Measurements from ENCODE around the gene NAALADL1.

The NAALADL1 gene

DNA sequence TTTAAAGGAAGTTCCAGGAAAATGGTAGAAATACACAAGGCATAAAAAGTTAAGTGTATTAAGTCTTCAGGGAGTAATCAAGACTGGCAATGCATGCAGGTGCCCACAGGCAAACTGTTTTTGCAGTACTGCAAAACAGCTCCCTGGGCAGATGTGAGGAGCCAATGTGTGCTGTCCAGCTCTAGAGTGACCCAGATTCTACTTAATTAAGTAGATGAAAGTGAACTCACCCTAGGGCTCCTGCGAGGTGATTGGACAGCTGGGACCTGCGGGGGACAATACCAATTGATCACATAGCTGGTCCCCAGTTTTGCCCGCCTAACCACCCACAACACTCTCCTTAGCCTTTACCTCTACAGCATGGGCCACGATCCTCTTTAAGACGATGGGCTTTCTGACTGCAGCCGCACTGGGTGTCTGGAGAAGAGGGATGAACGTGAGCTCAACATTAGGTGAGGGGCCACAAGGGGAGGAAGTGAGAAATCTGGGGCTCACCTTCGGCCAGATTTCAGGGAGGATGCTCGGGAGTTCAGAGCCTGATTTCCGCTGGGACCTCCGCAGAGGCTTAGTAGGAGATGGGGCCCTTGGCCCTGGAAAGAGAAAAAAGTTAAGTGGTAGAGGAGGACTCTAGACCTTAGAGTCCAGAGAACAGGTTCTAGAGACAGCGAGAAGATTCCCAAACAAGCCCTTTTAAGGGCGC is 24.9 kb upstream of the NAALADL1 start:
- no peak for DNase-seq (ENCODE audit: low read depth in 2 of 2)

DNA sequence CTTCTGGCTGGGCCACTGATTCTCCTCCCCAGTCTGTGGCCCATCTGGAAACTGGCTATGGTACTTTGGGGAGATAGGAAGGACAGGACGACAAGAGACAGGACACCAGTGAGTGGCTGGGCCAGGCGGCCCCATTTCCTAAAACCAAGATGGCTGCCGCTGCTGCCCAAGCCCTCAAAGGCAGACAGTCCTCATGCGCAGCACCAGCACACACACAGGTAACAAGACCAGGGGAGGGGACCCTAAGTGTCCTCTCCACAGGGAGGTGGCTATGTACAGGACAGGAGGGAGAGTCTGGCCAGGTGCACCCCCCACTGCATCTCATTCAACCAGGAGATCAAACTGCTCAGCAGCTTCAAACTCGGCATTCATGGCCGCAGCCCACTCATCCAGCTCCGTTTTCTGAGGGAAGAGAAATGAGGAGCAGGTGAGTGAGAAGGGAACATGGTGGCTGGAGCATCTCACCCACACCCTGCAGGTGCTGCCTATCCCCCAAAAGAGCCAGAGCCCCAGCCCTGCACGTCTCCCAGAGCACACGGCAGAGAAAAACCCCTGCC is 20.5 kb upstream of the NAALADL1 start:
- DNase-seq (ENCODE audit: low read depth in 2 of 2): no peak

DNA sequence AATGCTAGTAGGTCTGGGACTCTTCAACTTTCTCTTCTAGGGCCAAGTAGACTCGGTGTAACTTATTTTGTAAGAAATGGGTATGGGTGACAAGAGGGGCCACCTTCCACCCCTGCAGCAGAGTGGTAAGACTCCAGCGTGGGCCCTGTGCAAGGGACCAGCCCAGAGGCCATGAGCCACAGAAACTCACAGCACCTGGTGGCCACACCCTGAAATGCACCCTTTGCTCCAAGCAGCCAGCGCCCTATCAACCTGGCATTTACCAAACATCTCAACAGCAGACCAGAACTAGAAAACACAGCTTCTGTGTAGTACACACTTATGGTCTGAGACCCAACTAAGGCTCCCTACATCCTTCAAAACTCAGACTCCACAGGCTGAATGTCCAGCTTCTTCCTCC is 19.8 kb upstream of the NAALADL1 start:
- DNase-seq (ENCODE audit: low read depth in 2 of 2): peak; percentile 43 to 47

DNA sequence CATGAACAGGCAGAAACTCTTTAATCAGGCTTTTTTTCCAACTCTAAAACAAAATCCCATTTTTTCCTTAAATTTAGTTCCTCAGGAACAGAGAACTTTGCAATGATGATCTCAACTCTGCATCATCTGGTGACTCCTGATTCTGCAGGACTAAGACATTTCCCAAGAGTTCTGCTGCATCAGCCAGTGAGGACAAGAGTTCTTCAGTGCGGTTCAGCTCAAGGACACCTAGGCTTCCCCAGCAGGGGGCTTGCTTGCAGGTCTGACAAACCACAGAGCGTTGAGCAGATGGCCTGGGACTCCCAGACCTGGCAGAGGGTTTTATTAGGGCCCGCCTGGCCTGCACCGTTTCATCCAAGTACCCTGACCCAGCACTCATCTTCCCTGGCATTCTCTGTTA is 19.1 kb upstream of the NAALADL1 start:
- DNase-seq (ENCODE audit: low read depth in 2 of 2): no peak

DNA sequence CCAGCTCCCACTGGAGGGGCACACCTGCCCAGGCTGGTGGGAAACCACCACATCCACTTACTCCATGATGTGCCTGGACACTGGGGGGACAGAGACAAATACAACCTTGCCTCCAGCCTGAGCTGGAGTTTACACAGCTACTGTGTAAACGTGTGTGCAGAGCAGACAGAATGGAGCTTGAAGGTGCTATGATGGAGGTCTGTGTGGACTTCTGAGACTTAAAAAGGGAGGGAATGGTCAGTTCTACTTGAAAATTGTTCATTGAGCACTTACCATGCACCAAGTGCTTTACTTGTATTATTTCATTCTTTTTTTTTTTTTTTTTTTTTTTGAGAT is 14.2 kb upstream of the NAALADL1 start:
- DNase-seq (ENCODE audit: low read depth in 2 of 2): no peak

DNA sequence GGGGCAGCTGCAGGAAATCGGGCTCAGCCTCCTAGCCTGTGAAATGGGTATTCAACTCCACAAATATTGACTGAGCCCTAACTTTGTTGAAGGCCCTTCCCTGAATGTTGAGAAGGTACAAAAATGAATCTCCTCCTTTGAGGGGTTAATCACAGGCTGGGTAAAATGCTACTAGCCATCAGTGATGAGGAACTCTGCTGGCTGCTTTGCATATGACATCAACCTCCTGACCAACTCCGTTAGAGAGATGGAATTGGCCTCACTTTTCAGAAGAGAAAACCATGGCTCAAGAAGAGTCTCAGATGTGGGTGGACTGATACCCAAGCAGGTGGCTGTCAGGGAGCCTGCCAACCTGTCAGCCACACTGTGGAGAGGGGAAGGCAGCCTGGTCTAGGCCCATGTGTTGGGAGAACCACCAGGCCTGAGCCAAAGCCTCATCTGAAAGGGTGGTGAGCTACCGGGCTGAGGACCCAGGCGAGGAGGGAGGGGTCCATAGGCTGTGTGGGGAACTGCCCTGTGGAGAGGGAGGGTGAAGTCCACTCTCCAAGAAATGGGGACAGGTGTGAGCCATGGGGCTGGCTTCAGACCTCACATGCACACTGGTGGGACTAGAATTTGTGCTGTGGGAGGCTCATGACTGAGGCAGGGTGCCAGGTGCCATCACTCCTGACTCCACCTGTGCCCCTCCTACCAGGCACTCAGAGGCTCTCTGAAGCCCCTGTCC is 13.7 kb upstream of the NAALADL1 start:
- no peak for DNase-seq (ENCODE audit: low read depth in 2 of 2)

DNA sequence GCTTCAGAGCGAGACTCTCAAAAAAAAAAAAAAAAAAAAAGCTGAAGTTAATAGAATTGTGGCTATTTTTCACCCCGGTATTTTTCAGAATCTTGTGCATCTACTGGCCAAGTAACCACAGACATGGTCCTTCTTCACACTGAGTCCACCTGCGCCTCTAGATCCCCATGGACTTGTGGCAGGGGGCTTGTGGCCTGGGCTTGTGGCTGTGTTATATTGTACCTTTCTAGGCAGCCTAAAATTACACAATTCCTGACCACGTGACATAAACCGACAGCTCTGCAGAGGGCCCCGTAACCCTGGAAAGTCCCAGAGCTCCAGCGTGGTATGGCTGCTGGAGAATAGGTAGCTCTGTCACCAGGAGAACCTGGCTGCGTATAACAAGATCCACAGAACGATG is 10.9 kb upstream of the NAALADL1 start:
- DNase-seq (ENCODE audit: low read depth in 2 of 2): no peak

DNA sequence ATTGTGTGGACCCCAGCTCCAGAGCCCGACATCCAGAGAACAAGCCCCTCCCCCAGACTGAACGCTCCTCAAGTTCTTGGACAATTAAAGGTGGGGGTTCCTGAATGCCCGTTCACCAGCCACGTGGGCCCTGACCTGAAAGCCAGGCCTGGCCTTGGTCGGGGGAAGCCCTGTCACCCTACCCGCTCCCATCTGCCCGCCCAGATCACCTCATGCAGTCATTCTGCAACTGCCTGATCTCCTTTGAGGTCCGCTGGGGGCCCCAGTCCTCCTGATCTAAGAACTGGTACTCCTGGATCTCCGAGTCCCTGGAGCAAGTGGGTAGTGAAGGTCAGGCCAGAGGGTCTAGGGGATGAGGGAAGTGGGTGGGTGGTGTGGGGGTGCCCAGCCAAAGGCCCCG is 9.1 kb upstream of the NAALADL1 start:
- no peak for DNase-seq (ENCODE audit: low read depth in 2 of 2)

DNA sequence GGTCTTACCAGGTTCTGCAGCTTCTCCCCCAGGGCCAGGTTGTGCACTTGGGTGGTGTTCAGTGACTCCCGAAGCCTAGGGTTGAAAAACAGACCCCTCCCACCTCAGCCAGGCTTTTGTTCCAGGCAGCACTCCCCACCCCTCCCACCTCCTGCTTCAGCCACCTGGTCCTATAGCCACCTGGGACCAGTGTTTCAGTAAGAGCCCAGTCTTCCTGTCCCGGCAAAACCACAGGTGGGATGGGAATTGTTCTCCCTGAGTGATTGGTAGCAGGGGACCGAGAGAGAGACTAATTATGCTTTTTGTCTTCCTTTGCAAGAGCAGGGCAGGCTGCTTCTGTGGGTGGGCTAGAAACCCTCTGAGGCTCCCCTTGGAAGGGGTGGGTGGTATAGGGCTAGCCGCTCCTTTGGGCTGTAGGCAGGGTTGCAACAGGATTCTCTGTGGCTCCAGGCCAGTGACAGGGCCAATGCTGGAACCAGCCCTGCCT is 8.5 kb upstream of the NAALADL1 start:
- no peak for DNase-seq (ENCODE audit: low read depth in 2 of 2)

DNA sequence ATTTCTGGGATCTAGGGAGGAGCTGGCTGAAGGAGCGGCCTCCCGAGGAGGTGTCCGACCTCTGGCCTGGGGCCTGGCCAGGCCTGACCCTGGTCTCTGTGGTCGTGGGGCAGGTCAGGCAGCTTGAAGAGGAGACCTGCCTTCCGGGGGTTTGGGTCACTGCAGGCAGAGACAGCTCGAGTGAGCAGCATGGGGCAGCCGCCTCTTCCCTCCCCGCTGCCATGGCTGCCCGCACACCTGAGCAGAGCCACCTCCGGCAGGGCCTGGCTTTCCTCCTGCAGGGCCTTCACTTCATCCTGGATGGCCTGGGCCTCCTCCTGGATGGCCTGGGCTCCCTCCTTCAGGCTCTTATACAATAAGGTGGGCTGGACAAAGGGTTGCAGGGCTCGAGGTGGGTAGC is 8.0 kb upstream of the NAALADL1 start:
- DNase-seq (ENCODE audit: low read depth in 2 of 2): no peak

DNA sequence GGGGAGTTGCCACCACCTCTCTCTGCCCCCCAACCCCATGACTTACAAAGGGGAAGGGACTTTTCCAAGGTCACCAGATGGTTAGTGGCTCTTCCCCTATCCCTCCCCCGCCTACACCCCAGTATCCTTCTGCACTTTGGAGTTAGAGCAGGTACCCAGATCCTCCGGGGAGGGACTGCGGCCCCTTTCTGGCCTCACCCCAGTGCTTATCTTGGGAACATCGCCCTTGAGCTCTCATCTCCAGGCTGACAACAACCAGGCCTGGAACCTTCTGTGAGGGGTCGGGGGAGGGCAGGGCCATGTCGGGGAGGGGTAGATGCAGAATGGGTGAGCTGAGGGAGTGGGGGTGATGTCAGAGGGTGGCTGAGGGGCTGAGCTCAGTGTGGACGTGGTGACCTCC is 7.5 kb upstream of the NAALADL1 start:
- DNase-seq (ENCODE audit: low read depth in 2 of 2): no peak

DNA sequence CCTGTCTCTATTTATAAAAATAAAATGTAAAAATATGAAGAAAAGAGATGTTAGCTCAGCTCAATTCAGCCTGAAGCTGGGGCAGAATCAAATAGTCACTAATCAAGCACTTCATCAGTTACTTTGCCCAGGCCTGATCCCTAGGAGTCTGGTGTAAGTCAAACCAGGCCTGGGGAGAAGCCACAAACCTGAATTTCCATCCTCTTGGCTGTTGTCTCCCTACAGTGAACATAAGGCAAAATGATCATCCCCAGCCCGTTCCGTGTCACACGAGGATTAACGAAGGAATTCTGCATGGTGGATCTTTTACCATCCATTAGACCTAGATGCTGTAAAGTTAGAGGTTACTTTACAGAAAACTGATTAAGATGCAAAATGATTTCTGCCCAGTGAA is 6.5 kb upstream of the NAALADL1 start:
- DNase-seq (ENCODE audit: low read depth in 2 of 2): no peak

DNA sequence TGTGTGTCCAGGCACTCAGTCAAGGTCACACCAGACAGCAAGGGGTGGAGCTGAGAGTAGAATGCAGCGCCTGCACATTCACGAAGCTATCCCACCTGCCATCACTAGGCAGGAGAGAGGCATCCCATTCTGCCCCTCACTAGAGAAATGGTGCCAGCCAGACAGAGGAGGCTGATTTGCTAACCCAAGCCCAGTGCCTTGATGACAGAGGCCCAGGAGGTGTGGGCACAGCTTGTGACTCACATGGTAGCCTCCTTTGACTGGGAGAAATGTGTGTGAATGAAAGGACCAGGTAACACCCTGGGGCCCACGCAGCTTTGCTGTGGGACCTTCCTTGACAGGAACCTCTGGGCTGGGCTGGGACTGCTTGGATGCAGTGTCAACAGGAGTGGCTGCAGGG is 5.2 kb upstream of the NAALADL1 start:
- DNase-seq (ENCODE audit: low read depth in 2 of 2): no peak

DNA sequence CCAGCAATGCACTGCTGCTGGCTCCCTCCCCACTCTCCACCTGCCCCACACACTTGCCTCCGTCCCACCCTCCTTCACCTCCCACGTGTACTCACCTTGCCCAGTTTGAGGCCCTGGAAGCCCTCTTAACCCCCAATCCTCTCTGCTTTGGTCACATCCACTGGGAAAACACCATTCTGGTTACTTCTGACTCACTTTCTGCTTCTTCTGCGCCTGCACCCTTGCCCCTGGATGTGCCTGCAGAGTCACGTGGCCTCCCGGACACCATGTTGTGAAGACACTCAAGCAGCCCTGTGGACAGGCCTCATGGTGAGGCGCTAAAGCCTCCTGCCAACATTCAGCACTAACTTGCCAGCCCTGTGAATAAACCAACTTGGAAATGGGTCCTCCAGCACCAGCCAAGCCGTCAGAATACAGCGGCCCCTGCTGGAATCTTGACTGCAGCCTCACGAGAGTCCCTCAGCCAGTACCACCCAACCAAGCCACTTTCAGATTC is 2.6 kb upstream of the NAALADL1 start:
- DNase-seq (ENCODE audit: low read depth in 2 of 2): no peak

DNA sequence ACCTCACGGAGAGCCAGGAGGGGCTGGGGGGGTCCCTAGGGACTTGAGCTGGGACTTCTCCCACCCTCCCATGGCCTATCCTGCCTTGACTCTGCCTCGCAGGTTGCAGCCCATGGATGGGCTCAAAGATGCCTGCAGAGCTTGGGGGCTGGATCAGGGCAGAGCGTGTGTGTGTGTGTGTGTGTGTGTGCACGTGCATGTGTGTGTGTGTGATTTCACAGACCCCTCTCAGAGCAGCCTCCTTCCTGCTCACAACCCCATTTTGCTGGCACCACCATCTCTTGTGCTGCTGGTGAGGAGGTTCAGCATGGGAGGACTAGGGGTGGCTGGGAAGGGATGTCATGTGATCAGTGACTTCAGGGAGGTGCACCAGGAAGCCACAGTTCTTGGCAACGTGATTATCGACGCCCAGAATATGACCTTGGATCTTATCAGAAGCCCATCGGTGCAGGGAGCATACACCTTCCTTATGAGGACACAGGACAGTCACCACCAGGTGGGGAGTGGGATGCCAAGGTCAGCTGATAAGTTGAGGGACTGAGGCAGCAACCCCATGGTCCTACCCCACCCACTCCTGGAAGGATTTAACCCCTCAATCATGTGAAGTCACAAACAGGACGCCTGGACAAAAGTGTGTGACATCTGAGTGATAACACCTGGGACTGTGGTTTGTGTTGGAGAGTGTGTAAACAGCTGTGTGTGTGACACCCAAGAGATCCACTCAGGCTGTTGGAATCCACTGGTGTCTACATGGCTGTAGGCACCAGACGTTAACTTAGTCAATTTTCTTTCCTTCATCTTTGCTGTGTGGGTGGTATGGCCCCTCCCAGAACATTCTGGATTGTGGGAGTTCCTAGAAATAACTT is 1.8 kb upstream of the NAALADL1 start:
- DNase-seq (ENCODE audit: low read depth in 2 of 2): no peak

DNA sequence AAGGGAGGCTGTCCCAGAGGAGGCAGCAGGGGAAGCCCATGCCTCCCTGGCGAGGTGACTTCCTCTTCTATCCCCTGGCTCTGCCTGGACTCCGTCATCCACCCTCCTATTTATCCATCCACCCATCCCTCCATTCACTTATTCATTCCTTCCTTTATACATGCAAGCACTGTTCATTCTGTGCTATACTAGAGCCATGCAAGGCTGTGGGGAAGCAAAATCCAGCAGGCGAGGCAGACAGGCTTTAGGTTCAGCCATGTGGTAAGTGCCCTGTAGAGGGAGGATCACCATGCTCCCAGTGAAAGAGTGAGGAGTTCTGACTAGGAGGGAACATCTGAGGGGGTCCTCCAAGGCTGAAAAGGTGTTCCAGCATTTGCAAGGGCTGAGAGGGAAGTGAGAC is 1.2 kb upstream of the NAALADL1 start:
- no peak for DNase-seq (ENCODE audit: low read depth in 2 of 2)

DNA sequence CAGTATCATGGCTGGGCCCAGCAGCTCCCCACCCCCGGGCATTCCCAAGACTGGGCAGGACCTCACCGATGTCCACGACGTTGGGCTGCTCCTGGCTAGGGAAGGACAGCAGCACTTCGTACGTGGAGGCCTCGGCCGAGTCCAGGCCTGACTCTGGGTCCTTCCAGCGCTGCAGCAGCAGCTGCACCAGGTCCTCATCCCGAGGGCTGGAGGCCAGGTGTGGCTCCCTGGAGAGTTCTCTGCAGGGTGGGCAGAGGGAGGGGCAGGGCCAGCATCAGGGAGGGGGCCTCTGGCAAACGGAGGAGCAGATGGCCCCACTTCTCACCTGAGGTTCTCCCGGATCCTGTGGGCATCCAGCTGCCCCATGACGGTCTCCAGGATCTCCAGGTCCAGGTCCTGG is 341 bp downstream of the NAALADL1 start:
- DNase-seq (ENCODE audit: low read depth in 2 of 2): no peak

DNA sequence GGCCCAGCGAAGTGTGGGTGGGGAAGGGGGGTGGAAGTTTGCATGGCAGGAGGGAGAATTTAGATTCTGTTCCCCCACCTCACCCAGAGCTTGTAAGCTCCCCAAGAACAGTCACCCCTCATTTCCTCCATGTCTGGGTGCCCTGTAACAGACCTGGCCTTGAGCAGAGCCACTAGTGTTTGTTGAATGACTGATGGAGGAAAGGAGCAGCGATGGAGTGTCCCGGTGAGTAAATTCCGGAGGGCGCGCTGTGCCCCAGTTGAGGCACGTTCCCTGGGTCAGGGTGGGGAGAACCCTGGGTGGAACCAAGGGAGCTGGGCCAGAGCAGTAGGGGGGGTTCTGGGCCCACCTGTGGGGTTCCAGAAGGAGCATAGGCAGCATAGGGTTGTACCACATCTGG is 827 bp downstream of the NAALADL1 start:
- no peak for DNase-seq (ENCODE audit: low read depth in 2 of 2)

DNA sequence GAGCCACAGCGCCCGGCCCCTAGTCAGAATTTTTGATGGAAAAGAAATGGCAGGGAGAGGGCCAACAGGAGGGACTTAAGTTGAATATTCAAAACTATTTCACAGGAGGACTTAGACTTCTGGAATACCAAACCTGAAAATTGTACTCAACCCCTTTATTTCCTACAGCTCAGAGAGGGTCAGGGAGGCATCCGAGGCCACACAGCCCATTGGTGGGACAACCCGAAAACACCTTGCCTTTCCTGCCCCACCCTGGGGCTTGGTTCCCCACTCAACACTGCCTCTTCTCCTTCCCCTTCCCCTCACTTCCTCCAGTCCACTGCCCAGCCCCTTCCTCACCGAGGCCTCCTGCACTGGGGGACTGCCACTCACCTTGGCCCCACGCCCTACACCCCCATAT is 1.4 kb downstream of the NAALADL1 start:
- no peak for DNase-seq (ENCODE audit: low read depth in 2 of 2)

DNA sequence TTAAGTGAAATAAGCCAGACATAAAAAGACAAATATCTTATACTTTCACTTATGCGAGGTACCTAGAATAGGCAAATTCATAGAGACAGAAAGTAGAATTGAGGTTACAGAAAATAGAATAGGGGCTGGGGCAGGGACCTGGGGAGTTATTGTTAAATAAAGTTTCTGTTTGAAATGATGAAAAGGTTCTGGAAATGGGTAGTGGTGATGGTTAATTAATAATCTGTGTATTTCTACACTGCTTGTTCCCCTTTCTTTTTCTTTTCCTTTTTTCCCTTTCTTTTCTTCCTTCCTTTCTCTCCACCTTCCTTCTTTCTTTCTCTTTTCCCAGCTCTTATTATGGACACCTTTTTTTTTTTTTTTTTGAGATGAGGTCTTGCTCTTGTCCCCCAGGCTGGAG is 2.8 kb downstream of the NAALADL1 start:
- no peak for DNase-seq (ENCODE audit: low read depth in 2 of 2)

DNA sequence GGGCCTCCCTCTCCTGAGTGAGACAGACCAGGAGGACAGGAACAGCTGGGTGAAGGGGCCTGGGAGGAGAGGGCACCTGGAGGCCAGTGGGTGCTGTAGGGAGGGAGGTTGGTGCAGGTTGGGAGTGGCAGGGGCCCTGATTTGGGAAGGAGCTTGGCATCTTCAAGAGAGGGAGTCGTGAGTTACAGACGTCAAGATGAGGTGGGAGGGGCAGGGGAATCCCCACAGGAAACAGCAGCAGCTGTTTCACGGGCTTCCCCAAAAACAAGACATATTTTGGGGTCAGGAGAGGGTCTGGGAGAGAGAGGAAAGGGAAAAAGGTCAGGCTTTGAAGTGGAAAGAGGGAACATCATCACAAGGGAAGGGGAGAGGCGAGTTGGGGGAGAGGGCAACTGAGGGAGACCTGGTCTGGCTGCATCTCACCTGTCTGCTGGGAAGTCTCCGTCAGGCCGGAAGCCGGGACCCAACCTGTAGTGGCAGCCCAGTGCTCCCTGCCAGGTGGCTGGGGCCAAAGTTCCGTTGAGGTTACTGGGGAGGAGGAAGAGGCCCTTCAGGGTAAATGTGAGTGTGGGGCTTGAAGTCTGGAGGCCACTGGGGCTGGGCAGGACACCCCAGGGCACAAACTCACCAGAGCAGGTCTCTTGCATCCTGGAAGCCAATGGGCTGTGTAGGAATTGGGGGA is 4.4 kb downstream of the NAALADL1 start:
- no peak for DNase-seq (ENCODE audit: low read depth in 2 of 2)

DNA sequence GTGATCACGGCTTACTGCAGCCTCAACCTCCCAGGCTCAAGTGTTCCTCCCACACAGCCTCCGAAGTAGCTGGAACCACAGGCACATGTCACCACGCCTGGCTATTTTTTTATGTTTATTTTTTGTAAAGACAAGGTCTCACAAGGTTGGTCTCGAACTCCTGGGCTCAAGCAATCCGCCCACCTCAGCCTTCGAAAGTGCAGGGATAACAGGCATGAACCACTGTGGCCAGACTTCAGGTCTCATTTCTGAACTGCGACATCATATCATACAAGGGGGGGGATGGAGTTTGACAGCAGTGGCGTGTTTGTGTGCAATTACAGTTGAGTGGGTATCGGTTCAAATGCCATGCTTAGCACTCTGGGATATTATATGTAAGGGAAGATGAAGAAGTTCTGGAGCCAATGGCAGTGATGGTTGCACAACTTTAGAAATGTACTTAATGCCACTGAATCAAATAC is 6.9 kb downstream of the NAALADL1 start:
- no peak for DNase-seq (ENCODE audit: low read depth in 2 of 2)
